Astrocyte (in vitro differentiated cells and primary cell): ENCODE data around the gene GAMT.

Source experiments
- CTCF ChIP-seq: IDR thresholded peaks from 2 replicates; pipeline ENCODE4 v1.5.1; 2011; ENCODE audit warnings: low read depth, mild to moderate bottlenecking, inconsistent platforms, low read length, moderate library complexity; ENCODE audit not compliant: insufficient read depth
- EZH2 ChIP-seq: IDR thresholded peaks from 2 replicates; pipeline ENCODE4 v1.6.1; 2012; ENCODE audit warnings: mild to moderate bottlenecking, low read length, inconsistent platforms; ENCODE audit not compliant: insufficient read depth

DNA sequence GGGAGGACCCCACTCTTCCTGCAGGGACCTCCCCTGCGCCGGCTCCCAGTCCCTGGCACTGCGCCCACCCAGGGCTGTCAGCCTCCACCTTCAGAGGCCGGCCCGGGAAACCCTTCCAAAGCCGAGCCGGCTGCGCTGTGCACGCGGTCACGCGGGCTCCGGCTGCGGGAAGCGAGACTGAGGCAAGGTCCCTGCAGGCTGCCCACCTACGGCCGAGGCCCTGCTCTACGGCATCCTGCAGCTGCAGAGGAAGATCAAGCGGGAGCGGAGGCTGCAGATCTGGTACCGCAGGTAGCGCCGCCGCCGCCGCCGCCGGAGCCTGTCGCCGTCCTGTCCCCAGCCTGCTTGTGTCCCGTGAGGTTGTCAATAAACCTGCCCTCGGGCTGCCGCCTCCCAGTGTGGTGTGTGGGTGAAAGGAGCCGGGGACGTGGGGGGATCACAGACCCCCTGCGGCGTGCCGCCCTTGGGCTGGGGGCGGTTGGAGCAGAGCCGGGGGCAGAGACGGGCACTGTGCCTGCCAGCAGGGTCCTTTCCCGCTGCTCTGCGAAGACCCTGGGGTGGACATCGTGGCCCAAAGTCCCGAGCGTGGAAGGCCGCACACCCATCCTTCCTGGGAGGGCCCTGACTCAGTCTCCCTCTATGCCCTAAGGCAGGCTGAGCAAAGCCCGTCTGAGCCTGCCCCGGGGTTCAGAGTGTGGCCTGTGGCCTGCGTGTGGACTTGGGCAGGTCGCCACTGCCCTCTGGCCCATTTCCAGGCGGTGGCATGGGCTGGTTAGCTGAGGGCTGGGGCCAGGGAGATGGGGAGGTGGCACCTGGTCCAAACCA is 5.9 kb downstream of the GAMT start:
- TF ChIP-seq CTCF (no peak), EZH2 (no peak)
